Caco-2 (cell line): ENCODE results near the gene CNGA1. TPM values are rescaled to one million over a fixed set of nuclear protein-coding genes. Genes with fewer than 3 reads are reported as not detected.

Experiments used
- BruUV-seq: library from RNA; stranded (reverse); fragments of 400-500 nt; replicated peaks from 2 replicates; lab custom pipeline; 2021; lab: Mats Ljungman, UMichigan
- CTCF ChIA-PET: fragments of 300-600 bp; sonication (Branson Sonifier 250); formaldehyde crosslinking; loops from one replicate; lab custom pipeline; 2022; ENCODE audit warnings: antibody characterized with exemption; lab: Charles Lee
- POLR2A ChIA-PET: fragments of 300-600 bp; sonication (Branson Sonifier 250); formaldehyde crosslinking; loops from one replicate; lab custom pipeline; 2022; ENCODE audit warnings: antibody characterized with exemption; lab: Charles Lee
- DNase-seq, 2 experiments: peaks; one replicate each; pipeline versions ENCODE4 v3.0.0 to v3.0.0-alpha.2; 2020 to 2022
- H3K27me3 ChIP-seq: replicated peaks from 2 replicates; pipeline ENCODE4 v1.6.0; 2011; ENCODE audit warnings: low read length; ENCODE audit not compliant: control insufficient read depth, insufficient read depth
- H3K36me3 ChIP-seq: 2 replicates; pipeline ENCODE4 v1.5.1; 2011; ENCODE audit warnings: low read length; ENCODE audit not compliant: control insufficient read depth, insufficient read depth
- H3K4me1 ChIP-seq: fragments of 250-450 bp; sonication (Bioruptor Pico); 2 replicates; pipeline ENCODE4 v1.5.1; 2020; ENCODE audit warnings: mild to moderate bottlenecking
- H3K4me3 ChIP-seq: 2 replicates; pipeline ENCODE4 v1.5.1; 2011; ENCODE audit warnings: low read depth, mild to moderate bottlenecking, control low read depth, low read length
- H3K9me3 ChIP-seq: fragments of 250-450 bp; sonication (Bioruptor Pico); 2 replicates; pipeline ENCODE4 v1.5.1; 2020; ENCODE audit warnings: mild to moderate bottlenecking, moderate library complexity
- H3K27ac Mint-ChIP-seq: one replicate; pipeline ENCODE4 v1.8.0; 2022; ENCODE audit warnings: mixed read lengths; ENCODE audit not compliant: unreplicated experiment
- H3K27me3 Mint-ChIP-seq: one replicate; pipeline ENCODE4 v1.8.0; 2022; ENCODE audit warnings: mixed read lengths; ENCODE audit not compliant: insufficient read depth, unreplicated experiment
- H3K36me3 Mint-ChIP-seq: one replicate; pipeline ENCODE4 v1.8.0; 2022; ENCODE audit warnings: mild to moderate bottlenecking, mixed read lengths; ENCODE audit not compliant: insufficient read depth, unreplicated experiment
- H3K4me1 Mint-ChIP-seq: one replicate; pipeline ENCODE4 v1.8.0; 2022; ENCODE audit warnings: low read depth, mixed read lengths; ENCODE audit not compliant: unreplicated experiment
- H3K4me3 Mint-ChIP-seq: one replicate; pipeline ENCODE4 v1.8.0; 2022; ENCODE audit warnings: mild to moderate bottlenecking, moderate library complexity, mixed read lengths; ENCODE audit not compliant: unreplicated experiment
- H3K9me3 Mint-ChIP-seq: one replicate; pipeline ENCODE4 v1.8.0; 2022; ENCODE audit warnings: mixed read lengths; ENCODE audit not compliant: unreplicated experiment
- intact Hi-C: fragments of 100-400 bp; cut with micrococcal nuclease; formaldehyde crosslinking; loops from one replicate; pipeline ENCODE4 v1.10.0; 2022; ENCODE audit not compliant: unreplicated experiment
- total RNA-seq: library from RNA; stranded (reverse); gene quantifications from 2 replicates; pipeline ENCODE4 v1.2.3, GENCODE V29; 2022
- TF ChIP-seq, protein P1 (sequence below), 2 experiments: fragments of 200-600 bp in 1 of 2; IDR thresholded peaks; 1 replicate in 1 of 2; 2 replicates in 1 of 2; pipeline versions ENCODE4 v1.5.1 to v1.8.0; 2011 to 2022; ENCODE audit warnings: antibody characterized with exemption in 1 of 2, control low read depth in 1 of 2, inconsistent platforms in 1 of 2, low read depth in 1 of 2, low read length in 1 of 2, mild to moderate bottlenecking in 1 of 2, moderate library complexity in 1 of 2; ENCODE audit not compliant: insufficient read depth in 1 of 2, severe bottlenecking in 1 of 2, unreplicated experiment in 1 of 2

The CNGA1 gene
- total RNA-seq, 1 experiment from 2014 or later, result 1.5 TPM

DNA sequence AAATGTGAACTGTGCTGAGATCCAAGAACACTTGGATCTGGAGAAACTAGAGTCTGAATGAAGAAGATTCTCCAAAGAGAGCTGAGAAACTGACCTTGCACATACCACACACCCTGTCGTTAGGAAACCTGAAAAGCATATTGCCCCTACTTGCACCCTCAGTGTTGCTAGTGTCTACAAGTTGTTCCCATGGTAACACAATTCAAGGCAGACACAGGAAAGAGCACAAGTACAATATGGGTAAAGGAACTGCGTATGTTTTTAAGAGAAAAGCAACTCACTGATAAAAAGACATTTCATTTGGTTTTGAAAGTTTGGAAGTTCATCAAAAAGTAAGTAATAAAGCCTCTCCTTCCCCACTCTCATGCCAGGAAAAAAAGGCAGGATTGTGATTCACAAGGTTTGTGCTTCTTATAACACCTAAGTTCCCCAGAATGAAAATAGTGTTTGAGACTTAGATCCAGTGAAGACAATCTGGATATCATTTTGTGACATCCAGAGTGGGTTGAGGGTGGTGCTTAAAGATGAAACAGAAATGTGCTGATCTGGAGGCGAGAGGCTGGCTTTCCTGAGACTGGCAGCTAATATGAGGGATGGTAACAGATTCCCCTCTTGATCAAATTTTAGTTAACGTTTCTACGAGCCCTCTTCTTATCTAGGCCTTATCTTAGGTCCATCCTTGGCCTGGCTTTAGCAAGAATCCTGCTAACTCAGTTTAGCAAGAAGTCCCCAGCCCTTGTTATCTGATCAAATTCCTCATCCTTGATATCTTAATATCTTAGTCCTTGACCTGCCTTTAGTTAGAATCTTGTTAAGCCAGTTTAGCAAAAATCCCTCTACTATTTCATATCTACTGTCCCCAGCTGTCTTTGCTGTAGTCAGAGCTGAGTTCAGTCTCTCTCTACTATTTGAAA, 42.4 kb upstream of the CNGA1 start:
- TF ChIP-seq, protein P1, sequence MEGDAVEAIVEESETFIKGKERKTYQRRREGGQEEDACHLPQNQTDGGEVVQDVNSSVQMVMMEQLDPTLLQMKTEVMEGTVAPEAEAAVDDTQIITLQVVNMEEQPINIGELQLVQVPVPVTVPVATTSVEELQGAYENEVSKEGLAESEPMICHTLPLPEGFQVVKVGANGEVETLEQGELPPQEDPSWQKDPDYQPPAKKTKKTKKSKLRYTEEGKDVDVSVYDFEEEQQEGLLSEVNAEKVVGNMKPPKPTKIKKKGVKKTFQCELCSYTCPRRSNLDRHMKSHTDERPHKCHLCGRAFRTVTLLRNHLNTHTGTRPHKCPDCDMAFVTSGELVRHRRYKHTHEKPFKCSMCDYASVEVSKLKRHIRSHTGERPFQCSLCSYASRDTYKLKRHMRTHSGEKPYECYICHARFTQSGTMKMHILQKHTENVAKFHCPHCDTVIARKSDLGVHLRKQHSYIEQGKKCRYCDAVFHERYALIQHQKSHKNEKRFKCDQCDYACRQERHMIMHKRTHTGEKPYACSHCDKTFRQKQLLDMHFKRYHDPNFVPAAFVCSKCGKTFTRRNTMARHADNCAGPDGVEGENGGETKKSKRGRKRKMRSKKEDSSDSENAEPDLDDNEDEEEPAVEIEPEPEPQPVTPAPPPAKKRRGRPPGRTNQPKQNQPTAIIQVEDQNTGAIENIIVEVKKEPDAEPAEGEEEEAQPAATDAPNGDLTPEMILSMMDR (IDR thresholded peaks at IDR 0.05; ENCODE audit: insufficient read depth in 1 of 2, low read depth in 1 of 2, low read length in 1 of 2, severe bottlenecking in 1 of 2, unreplicated experiment in 1 of 2), result no peak
- ChIA-PET CTCF (interaction anchor here (0.9 to 1.1 kb wide), 2 partner anchors 12 to 25 kb away, joined by 3 to 4 read pairs; no protein-coding TSS in a partner anchor), POLR2A (no interaction called here)
- peak overlapping the region; percentile 53 for H3K4me3 Mint-ChIP-seq
- peaks cover 8% of the 10 kb centered on the region; the same call in 1 of the 2 replicates for H3K9me3 ChIP-seq
- peaks cover 20% of the 10 kb centered on the region for H3K9me3 Mint-ChIP-seq
- peak; percentile 53 to 55 for DNase-seq
- peaks cover 29% of the 10 kb centered on the region for H3K4me1 Mint-ChIP-seq
- intact Hi-C loops, result no loop called here
- no peak overlapping the region for H3K4me3 ChIP-seq
- H3K27ac Mint-ChIP-seq, result peak overlapping the region; percentile 78
- H3K27me3 ChIP-seq, result no peaks in the 10 kb centered on the region
- H3K36me3 Mint-ChIP-seq, result peaks cover 18% of the 10 kb centered on the region
- BruUV-seq, result no TSS peak
- H3K27me3 Mint-ChIP-seq, result no peaks in the 10 kb centered on the region
- no peaks in the 10 kb centered on the region for H3K36me3 ChIP-seq
- peaks cover 21% of the 10 kb centered on the region for H3K4me1 ChIP-seq

DNA sequence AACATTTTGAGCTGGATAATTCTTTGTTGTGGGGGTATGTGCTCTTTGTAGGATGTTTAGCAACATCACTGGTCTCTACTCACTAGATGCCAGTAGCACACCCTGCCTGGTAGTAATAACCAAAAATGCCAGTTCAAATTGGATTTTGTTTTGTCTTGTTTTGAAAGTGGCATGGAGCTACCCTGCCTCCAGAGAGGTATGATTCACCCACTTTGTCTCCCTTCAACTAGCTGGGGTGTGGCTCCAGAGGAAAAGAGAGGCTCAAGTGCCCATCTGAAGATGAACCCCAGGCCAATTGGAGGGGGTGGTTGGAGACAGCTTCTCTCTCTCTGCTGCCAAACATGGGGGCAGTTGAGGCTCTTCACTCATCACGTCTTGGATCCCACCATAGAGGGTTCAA, 34.6 kb upstream of the CNGA1 start:
- ChIA-PET POLR2A (no interaction called here), CTCF (no interaction called here)
- no TSS peak for BruUV-seq
- Histone ChIP-seq H3K36me3 (no peaks in the 10 kb centered on the region), H3K9me3 (no peaks in the 10 kb centered on the region), H3K4me1 (0 out of 2 replicates have a peak, but pooled peaks cover 13% of the 10 kb centered on the region), H3K4me3 (no peak overlapping the region), H3K27me3 (no peaks in the 10 kb centered on the region)
- intact Hi-C loops, result no loop called here
- no peaks in the 10 kb centered on the region for H3K36me3 Mint-ChIP-seq
- no peak overlapping the region for H3K27ac Mint-ChIP-seq
- H3K9me3 Mint-ChIP-seq, result no peaks in the 10 kb centered on the region
- peaks cover 4% of the 10 kb centered on the region for H3K4me1 Mint-ChIP-seq
- no peaks in the 10 kb centered on the region for H3K27me3 Mint-ChIP-seq
- H3K4me3 Mint-ChIP-seq, result no peak overlapping the region
- DNase-seq, result no peak
- TF ChIP-seq, protein P1 (IDR thresholded peaks at IDR 0.05; ENCODE audit: insufficient read depth in 1 of 2, low read depth in 1 of 2, low read length in 1 of 2, severe bottlenecking in 1 of 2, unreplicated experiment in 1 of 2), result no peak

DNA sequence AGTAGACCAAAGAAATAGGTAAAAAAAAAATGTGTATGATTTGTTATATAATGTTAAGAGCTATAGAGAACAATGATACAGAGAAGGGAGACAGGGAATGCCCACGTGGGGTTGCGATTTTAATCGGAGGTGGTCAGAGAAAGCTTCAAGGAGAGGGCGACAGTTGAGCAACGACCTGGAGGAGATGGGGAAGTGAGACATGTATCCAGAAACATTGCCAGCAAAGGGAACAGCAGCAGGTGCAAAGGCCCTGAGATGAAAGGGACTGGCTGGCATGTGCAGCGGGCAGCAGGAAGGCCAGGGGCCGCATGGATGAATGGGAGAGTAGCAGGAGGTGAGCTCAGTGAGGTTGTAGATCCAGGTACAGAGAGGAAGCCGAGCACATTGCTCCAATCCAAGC, 33.0 kb upstream of the CNGA1 start:
- Histone ChIP-seq H3K4me1 (peaks cover 14% of the 10 kb centered on the region; the same call in 1 of the 2 replicates), H3K27me3 (no peaks in the 10 kb centered on the region), H3K4me3 (no peak overlapping the region), H3K9me3 (no peaks in the 10 kb centered on the region), H3K36me3 (no peaks in the 10 kb centered on the region)
- Mint-ChIP-seq H3K9me3 (no peaks in the 10 kb centered on the region), H3K27ac (peak overlapping the region; percentile 24), H3K27me3 (no peaks in the 10 kb centered on the region), H3K36me3 (no peaks in the 10 kb centered on the region), H3K4me1 (peaks cover 8% of the 10 kb centered on the region), H3K4me3 (no peak overlapping the region)
- TF ChIP-seq, protein P1 (IDR thresholded peaks at IDR 0.05; ENCODE audit: insufficient read depth in 1 of 2, low read depth in 1 of 2, low read length in 1 of 2, severe bottlenecking in 1 of 2, unreplicated experiment in 1 of 2), result no peak
- CTCF ChIA-PET, result interaction anchor here (0.5 kb wide), 1 partner anchor 39 kb away, joined by 3 read pairs; no protein-coding TSS in a partner anchor
- intact Hi-C loops, result no loop called here
- no peak for DNase-seq
- POLR2A ChIA-PET, result interaction anchor here (0.6 kb wide), 1 partner anchor 30 kb away, joined by 4 read pairs; no protein-coding TSS in a partner anchor
- no TSS peak for BruUV-seq
